ENCODE results near the gene UMPS.

The UMPS gene

GRCh38 chr3:124771083-124771445 lies 40.8 kb downstream of the UMPS start:
- no peak for DNase-seq (ENCODE audit: low spot score)
- no peak for TF ChIP-seq CTCF (IDR thresholded peaks at IDR 0.05; ENCODE audit: extremely low read depth, insufficient read depth, missing control alignments)
- in situ Hi-C loops (cut with MboI; ENCODE audit: low pct_unique_long_range_greater_than_20kb, low sequenced_read_pairs, unreplicated experiment) = loop anchor here (25.0 kb wide), 1 partner anchor 666 kb away; no protein-coding TSS in a partner anchor

GRCh38 chr3:124772081-124772831 lies 42.0 kb downstream of the UMPS start:
- no peak for TF ChIP-seq CTCF (IDR thresholded peaks at IDR 0.05; ENCODE audit: extremely low read depth, insufficient read depth, missing control alignments)
- in situ Hi-C loops (cut with MboI; ENCODE audit: low pct_unique_long_range_greater_than_20kb, low sequenced_read_pairs, unreplicated experiment) = loop anchor here (25.0 kb wide), 1 partner anchor 665 kb away; no protein-coding TSS in a partner anchor
- DNase-seq (ENCODE audit: low spot score) = no peak

- in situ Hi-C loops (cut with MboI; ENCODE audit: low pct_unique_long_range_greater_than_20kb, low sequenced_read_pairs, unreplicated experiment) = loop anchor here (25.0 kb wide), 1 partner anchor 664 kb away; no protein-coding TSS in a partner anchor
- no peak for TF ChIP-seq CTCF (IDR thresholded peaks at IDR 0.05; ENCODE audit: extremely low read depth, insufficient read depth, missing control alignments)
- DNase-seq (ENCODE audit: low spot score) = no peak
Observed at GRCh38 chr3:124773351-124774326, 43.4 kb downstream of the UMPS start.

- no peak for TF ChIP-seq CTCF (IDR thresholded peaks at IDR 0.05; ENCODE audit: extremely low read depth, insufficient read depth, missing control alignments)
- no peak for DNase-seq (ENCODE audit: low spot score)
- in situ Hi-C loops (cut with MboI; ENCODE audit: low pct_unique_long_range_greater_than_20kb, low sequenced_read_pairs, unreplicated experiment) = loop anchor here (25.0 kb wide), 1 partner anchor 663 kb away; no protein-coding TSS in a partner anchor
Observed at GRCh38 chr3:124774327-124774718, 44.1 kb downstream of the UMPS start.

- in situ Hi-C loops (cut with MboI; ENCODE audit: low pct_unique_long_range_greater_than_20kb, low sequenced_read_pairs, unreplicated experiment) = loop anchor here (25.0 kb wide), 1 partner anchor 662 kb away; no protein-coding TSS in a partner anchor
- no peak for DNase-seq (ENCODE audit: low spot score)
Observed at GRCh38 chr3:124774841-124775402, 44.7 kb downstream of the UMPS start.

More at GRCh38 chr3:124774841-124775402, 44.7 kb downstream of the UMPS start:
- TF ChIP-seq CTCF (IDR thresholded peaks at IDR 0.05; ENCODE audit: extremely low read depth, insufficient read depth, missing control alignments) = no peak

Measured in GM13977 (cell line).